Liver (tissue), 9 donors: ENCODE measurements around the gene SOAT1. TPM values are rescaled to one million over a fixed set of nuclear protein-coding genes. Genes with fewer than 3 reads are reported as not detected.
A peak's percentile ranks its signal among the peaks of the same experiment; 100 is the strongest.

ENCODE experiments used
- DNase-seq: peaks from one replicate; pipeline ENCODE4 v3.0.0-alpha.2; 2017; ENCODE audit warnings: low spot score
- H3K27ac ChIP-seq, 2 donors: one replicate each; pipeline ENCODE4 v1.7.0; 2013; ENCODE audit warnings: inconsistent platforms in 2 of 2, low read length in 2 of 2, control low read depth in 1 of 2, low read depth in 1 of 2, mild to moderate bottlenecking in 1 of 2
- H3K27me3 ChIP-seq, 4 donors: one replicate each; pipeline versions ENCODE4 v1.6.1 to v1.7.0; 2013; ENCODE audit warnings: low read length in 3 of 4, inconsistent platforms in 1 of 4, mild to moderate bottlenecking in 1 of 4, moderate library complexity in 1 of 4; ENCODE audit not compliant: control insufficient read depth in 4 of 4, insufficient read depth in 4 of 4
- H3K36me3 ChIP-seq, 4 donors: one replicate each; pipeline versions ENCODE4 v1.6.1 to v1.7.0; 2013; ENCODE audit warnings: low read length in 3 of 4, mild to moderate bottlenecking in 3 of 4, low read depth in 1 of 4, moderate library complexity in 1 of 4; ENCODE audit not compliant: control insufficient read depth in 4 of 4, insufficient read depth in 3 of 4
- H3K4me1 ChIP-seq, 4 donors: one replicate each; pipeline versions ENCODE4 v1.6.1 to v1.7.0; 2013; ENCODE audit warnings: low read length in 3 of 4, mild to moderate bottlenecking in 3 of 4, moderate library complexity in 1 of 4; ENCODE audit not compliant: control insufficient read depth in 4 of 4, insufficient read depth in 4 of 4
- H3K4me3 ChIP-seq, 3 donors: one replicate each; pipeline versions ENCODE4 v1.6.1 to v1.7.0; 2013; ENCODE audit warnings: low read length in 3 of 3, control low read depth in 1 of 3, low read depth in 1 of 3, mild to moderate bottlenecking in 1 of 3
- H3K9ac ChIP-seq, 2 donors: one replicate each; pipeline ENCODE4 v1.7.0; 2013; ENCODE audit warnings: low read length in 2 of 2, mild to moderate bottlenecking in 2 of 2, moderate library complexity in 2 of 2, control low read depth in 1 of 2, low read depth in 1 of 2
- H3K9me3 ChIP-seq, 4 donors: one replicate each; pipeline versions ENCODE4 v1.6.1 to v1.7.0; 2013; ENCODE audit warnings: low read length in 3 of 4; ENCODE audit not compliant: control insufficient read depth in 4 of 4
- EGR1 ChIP-seq, 2 donors: IDR thresholded peaks; 2 replicates each; pipeline ENCODE4 v1.6.1; 2016 to 2018; ENCODE audit warnings: antibody characterized with exemption in 2 of 2, low read depth in 2 of 2
- FOXA1 ChIP-seq: IDR thresholded peaks from 2 replicates; pipeline ENCODE4 v1.6.1; 2016; ENCODE audit warnings: antibody characterized with exemption
- FOXA2 ChIP-seq: IDR thresholded peaks from 2 replicates; pipeline ENCODE4 v1.6.1; 2016; ENCODE audit warnings: antibody characterized with exemption
- HNF4A ChIP-seq, 2 donors: conservative IDR thresholded peaks; 2 replicates each; pipeline ENCODE4 v1.6.1; 2016; ENCODE audit warnings: antibody characterized with exemption in 2 of 2, mild to moderate bottlenecking in 2 of 2
- HNF4G ChIP-seq: IDR thresholded peaks from 2 replicates; pipeline ENCODE4 v1.6.1; 2016; ENCODE audit warnings: antibody characterized with exemption
- JUND ChIP-seq, 2 donors: IDR thresholded peaks; 2 replicates each; pipeline ENCODE4 v1.6.1; 2016; ENCODE audit warnings: antibody characterized with exemption in 2 of 2
- MAX ChIP-seq: IDR thresholded peaks from 2 replicates; pipeline ENCODE4 v1.6.1; 2016; ENCODE audit warnings: antibody characterized with exemption
- NR2F2 ChIP-seq: IDR thresholded peaks from 2 replicates; pipeline ENCODE4 v1.6.1; 2016; ENCODE audit warnings: antibody characterized with exemption
- RAD21 ChIP-seq, 2 donors: IDR thresholded peaks; 2 replicates each; pipeline ENCODE4 v1.6.1; 2016; ENCODE audit warnings: antibody characterized with exemption in 2 of 2, mild to moderate bottlenecking in 2 of 2
- RXRA ChIP-seq, 2 donors: IDR thresholded peaks; 2 replicates each; pipeline ENCODE4 v1.6.1; 2017 to 2018; ENCODE audit warnings: antibody characterized with exemption in 2 of 2, mild to moderate bottlenecking in 1 of 2
- SP1 ChIP-seq: IDR thresholded peaks from 2 replicates; pipeline ENCODE4 v1.6.1; 2018; ENCODE audit warnings: antibody characterized with exemption, mild to moderate bottlenecking
- TAF1 ChIP-seq: conservative IDR thresholded peaks from 2 replicates; pipeline ENCODE4 v1.6.1; 2016; ENCODE audit warnings: antibody characterized with exemption, mild to moderate bottlenecking
- YY1 ChIP-seq: IDR thresholded peaks from 2 replicates; pipeline ENCODE4 v1.6.1; 2016; ENCODE audit warnings: antibody characterized with exemption, mild to moderate bottlenecking
- WGBS: extraction: QIAGEN DNeasy Blood & Tissue Kit; methylation state at CpG from one replicate; pipeline ENCODE4 v1.1.7; 2013; 5-methylcytosine and 5-hydroxymethylcytosine counted together
- polyA plus RNA-seq, 2 donors: library from polyadenylated mRNA; stranded (reverse) in 1 of 2; unstranded in 1 of 2; fragments of 200-250 nt in 1 of 2; fragments of >200 nt in 1 of 2; fragmentation: Nextera tagmentation in 1 of 2; extraction: Ambion mirVana in 1 of 2; gene quantifications; one replicate each; pipeline versions ENCODE4 v1.2.1 to v1.2.3, GENCODE V29; 2013 to 2015
- total RNA-seq, 2 donors: library from RNA; depleted of rRNA; stranded (reverse); fragments of >200 nt; gene quantifications; one replicate each; pipeline ENCODE4 v1.2.3, GENCODE V29; 2014
- TF ChIP-seq, protein P1 (sequence below): IDR thresholded peaks from 2 replicates; pipeline ENCODE4 v1.6.1; 2016; ENCODE audit warnings: antibody characterized with exemption
- TF ChIP-seq, protein P2 (sequence below): IDR thresholded peaks from 2 replicates; pipeline ENCODE4 v1.6.1; 2016; ENCODE audit warnings: antibody characterized with exemption
- TF ChIP-seq, protein P3 (sequence below): IDR thresholded peaks from 2 replicates; pipeline ENCODE4 v1.6.1; 2016; ENCODE audit warnings: antibody characterized with exemption, mild to moderate bottlenecking
- TF ChIP-seq, protein P4 (sequence below): fragments of 150-350 bp; IDR thresholded peaks from 2 replicates; pipeline ENCODE4 v1.5.1; 2017; ENCODE audit warnings: improper control_type of control experiment, low read depth, low read length; ENCODE audit not compliant: missing input control
- donor health status: healthy.
- donor health status: healthy.
- donor health status: healthy.
- donor health status: healthy.
- donor health status: healthy.

SOAT1 gene
- total and polyA plus RNA-seq, 4 donors: 4.3 to 14.0 (median 9.3) TPM

DNA sequence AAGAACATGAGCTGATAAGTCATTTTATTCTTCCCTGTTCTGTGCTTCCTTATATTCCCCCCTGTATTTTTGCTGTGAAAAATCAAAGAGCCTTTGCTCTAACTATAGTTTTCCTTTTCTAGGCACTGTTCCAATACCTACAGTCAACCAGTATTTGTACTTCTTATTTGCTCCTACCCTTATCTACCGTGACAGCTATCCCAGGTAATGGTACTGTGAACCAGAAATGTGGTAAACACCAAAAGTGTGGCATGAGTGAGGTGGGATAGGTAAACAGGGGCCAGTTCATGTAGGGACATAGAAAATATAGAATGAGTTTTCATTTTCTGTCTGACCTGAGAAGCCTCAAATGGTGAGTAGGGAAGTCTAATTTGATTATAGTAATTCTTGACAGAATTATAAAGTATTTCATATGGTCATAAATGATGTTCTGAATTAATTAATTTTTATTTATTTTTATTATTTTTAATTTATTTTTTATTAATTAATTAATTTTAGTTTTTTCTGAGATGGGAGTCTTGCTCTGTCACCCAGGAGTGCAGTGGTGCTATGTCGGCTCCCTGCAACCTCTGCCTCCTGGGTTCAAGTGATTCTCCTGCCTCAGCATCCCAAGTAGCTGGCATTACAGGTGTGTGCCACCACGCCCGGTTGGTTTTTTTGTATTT, 49.3 kb downstream of the SOAT1 start:
- Histone ChIP-seq H3K36me3 (peaks cover 9 to 41% (median 31%) of the 10 kb centered on the region in 4 donors), H3K27me3 (no peaks in the 10 kb centered on the region), H3K27ac (no peak overlapping the region), H3K4me3 (no peak overlapping the region), H3K9ac (no peak overlapping the region), H3K9me3 (no peaks in the 10 kb centered on the region), H3K4me1 (peaks cover 0 to 4% (median 0%) of the 10 kb centered on the region in 4 donors)
- TF ChIP-seq RXRA (IDR thresholded peaks at IDR 0.05) (peak in 1 of 2 donors; percentile 33), RAD21 (IDR thresholded peaks at IDR 0.05) (no peak), FOXA2 (no peak), HNF4A (conservative IDR thresholded peaks at IDR 0.05) (peak in 1 of 2 donors; percentile 25)
- TF ChIP-seq, protein P1, sequence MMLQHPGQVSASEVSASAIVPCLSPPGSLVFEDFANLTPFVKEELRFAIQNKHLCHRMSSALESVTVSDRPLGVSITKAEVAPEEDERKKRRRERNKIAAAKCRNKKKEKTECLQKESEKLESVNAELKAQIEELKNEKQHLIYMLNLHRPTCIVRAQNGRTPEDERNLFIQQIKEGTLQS: no peak
- WGBS: 81% methylated on average over 4 of the region's 4 CpGs
- DNase-seq: no peak

GRCh38 chr1:179351281-179351680, 57.7 kb downstream of the SOAT1 start:
- no peak for DNase-seq
- Histone ChIP-seq H3K4me3 (no peak overlapping the region), H3K27me3 (no peaks in the 10 kb centered on the region), H3K9me3 (no peaks in the 10 kb centered on the region), H3K27ac (no peak overlapping the region), H3K4me1 (peaks cover 0 to 1% (median 0%) of the 10 kb centered on the region in 4 donors), H3K36me3 (peaks cover 4 to 49% (median 39%) of the 10 kb centered on the region in 4 donors), H3K9ac (no peak overlapping the region)
- 98% methylated on average over 3 of the region's 3 CpGs for WGBS
- TF ChIP-seq, protein P1: no peak
- TF ChIP-seq EGR1 (IDR thresholded peaks at IDR 0.05; ENCODE audit: low read depth in 2 of 2) (no peak), RXRA (IDR thresholded peaks at IDR 0.05) (no peak), HNF4A (conservative IDR thresholded peaks at IDR 0.05) (no peak)

GRCh38 chr1:179352236-179352635, 58.6 kb downstream of the SOAT1 start:
- WGBS: 100% methylated on average over 2 of the region's 2 CpGs
- no peak overlapping the region for H3K4me3 ChIP-seq
- TF ChIP-seq EGR1 (IDR thresholded peaks at IDR 0.05; ENCODE audit: low read depth in 2 of 2) (no peak), NR2F2 (no peak), TAF1 (no peak), HNF4A (conservative IDR thresholded peaks at IDR 0.05) (no peak), SP1 (no peak), MAX (no peak), JUND (IDR thresholded peaks at IDR 0.05) (no peak), YY1 (no peak), HNF4G (no peak), RAD21 (IDR thresholded peaks at IDR 0.05) (no peak), FOXA2 (no peak), RXRA (IDR thresholded peaks at IDR 0.05) (no peak), FOXA1 (no peak)
- TF ChIP-seq, protein P2, sequence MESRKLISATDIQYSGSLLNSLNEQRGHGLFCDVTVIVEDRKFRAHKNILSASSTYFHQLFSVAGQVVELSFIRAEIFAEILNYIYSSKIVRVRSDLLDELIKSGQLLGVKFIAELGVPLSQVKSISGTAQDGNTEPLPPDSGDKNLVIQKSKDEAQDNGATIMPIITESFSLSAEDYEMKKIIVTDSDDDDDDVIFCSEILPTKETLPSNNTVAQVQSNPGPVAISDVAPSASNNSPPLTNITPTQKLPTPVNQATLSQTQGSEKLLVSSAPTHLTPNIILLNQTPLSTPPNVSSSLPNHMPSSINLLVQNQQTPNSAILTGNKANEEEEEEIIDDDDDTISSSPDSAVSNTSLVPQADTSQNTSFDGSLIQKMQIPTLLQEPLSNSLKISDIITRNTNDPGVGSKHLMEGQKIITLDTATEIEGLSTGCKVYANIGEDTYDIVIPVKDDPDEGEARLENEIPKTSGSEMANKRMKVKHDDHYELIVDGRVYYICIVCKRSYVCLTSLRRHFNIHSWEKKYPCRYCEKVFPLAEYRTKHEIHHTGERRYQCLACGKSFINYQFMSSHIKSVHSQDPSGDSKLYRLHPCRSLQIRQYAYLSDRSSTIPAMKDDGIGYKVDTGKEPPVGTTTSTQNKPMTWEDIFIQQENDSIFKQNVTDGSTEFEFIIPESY: no peak
- TF ChIP-seq, protein P3, sequence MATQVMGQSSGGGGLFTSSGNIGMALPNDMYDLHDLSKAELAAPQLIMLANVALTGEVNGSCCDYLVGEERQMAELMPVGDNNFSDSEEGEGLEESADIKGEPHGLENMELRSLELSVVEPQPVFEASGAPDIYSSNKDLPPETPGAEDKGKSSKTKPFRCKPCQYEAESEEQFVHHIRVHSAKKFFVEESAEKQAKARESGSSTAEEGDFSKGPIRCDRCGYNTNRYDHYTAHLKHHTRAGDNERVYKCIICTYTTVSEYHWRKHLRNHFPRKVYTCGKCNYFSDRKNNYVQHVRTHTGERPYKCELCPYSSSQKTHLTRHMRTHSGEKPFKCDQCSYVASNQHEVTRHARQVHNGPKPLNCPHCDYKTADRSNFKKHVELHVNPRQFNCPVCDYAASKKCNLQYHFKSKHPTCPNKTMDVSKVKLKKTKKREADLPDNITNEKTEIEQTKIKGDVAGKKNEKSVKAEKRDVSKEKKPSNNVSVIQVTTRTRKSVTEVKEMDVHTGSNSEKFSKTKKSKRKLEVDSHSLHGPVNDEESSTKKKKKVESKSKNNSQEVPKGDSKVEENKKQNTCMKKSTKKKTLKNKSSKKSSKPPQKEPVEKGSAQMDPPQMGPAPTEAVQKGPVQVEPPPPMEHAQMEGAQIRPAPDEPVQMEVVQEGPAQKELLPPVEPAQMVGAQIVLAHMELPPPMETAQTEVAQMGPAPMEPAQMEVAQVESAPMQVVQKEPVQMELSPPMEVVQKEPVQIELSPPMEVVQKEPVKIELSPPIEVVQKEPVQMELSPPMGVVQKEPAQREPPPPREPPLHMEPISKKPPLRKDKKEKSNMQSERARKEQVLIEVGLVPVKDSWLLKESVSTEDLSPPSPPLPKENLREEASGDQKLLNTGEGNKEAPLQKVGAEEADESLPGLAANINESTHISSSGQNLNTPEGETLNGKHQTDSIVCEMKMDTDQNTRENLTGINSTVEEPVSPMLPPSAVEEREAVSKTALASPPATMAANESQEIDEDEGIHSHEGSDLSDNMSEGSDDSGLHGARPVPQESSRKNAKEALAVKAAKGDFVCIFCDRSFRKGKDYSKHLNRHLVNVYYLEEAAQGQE: no peak
- TF ChIP-seq, protein P4, sequence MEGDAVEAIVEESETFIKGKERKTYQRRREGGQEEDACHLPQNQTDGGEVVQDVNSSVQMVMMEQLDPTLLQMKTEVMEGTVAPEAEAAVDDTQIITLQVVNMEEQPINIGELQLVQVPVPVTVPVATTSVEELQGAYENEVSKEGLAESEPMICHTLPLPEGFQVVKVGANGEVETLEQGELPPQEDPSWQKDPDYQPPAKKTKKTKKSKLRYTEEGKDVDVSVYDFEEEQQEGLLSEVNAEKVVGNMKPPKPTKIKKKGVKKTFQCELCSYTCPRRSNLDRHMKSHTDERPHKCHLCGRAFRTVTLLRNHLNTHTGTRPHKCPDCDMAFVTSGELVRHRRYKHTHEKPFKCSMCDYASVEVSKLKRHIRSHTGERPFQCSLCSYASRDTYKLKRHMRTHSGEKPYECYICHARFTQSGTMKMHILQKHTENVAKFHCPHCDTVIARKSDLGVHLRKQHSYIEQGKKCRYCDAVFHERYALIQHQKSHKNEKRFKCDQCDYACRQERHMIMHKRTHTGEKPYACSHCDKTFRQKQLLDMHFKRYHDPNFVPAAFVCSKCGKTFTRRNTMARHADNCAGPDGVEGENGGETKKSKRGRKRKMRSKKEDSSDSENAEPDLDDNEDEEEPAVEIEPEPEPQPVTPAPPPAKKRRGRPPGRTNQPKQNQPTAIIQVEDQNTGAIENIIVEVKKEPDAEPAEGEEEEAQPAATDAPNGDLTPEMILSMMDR: no peak
- TF ChIP-seq, protein P1: no peak
- H3K36me3 ChIP-seq: peaks cover 2 to 46% (median 39%) of the 10 kb centered on the region in 4 donors
- H3K27ac ChIP-seq: no peak overlapping the region
- H3K9ac ChIP-seq: no peak overlapping the region
- no peaks in the 10 kb centered on the region for H3K27me3 ChIP-seq
- H3K4me1 ChIP-seq: peaks cover 0 to 1% (median 0%) of the 10 kb centered on the region in 4 donors
- H3K9me3 ChIP-seq: no peaks in the 10 kb centered on the region
- no peak for DNase-seq
